PC-9 (cell line): ENCODE data around the gene RABL3.

Experiments
- EZH2 ChIP-seq: fragments of 200-600 bp; sonication (generic); IDR thresholded peaks from 2 replicates; pipeline ENCODE4 v1.8.0; 2017; ENCODE audit warnings: antibody characterized with exemption, low read depth
- TF ChIP-seq, protein P1 (sequence below): fragments of 200-600 bp; sonication (generic); conservative IDR thresholded peaks from 2 replicates; pipeline ENCODE4 v1.6.1; 2017; ENCODE audit warnings: mixed run types, antibody characterized with exemption, mild to moderate bottlenecking, moderate library complexity

DNA sequence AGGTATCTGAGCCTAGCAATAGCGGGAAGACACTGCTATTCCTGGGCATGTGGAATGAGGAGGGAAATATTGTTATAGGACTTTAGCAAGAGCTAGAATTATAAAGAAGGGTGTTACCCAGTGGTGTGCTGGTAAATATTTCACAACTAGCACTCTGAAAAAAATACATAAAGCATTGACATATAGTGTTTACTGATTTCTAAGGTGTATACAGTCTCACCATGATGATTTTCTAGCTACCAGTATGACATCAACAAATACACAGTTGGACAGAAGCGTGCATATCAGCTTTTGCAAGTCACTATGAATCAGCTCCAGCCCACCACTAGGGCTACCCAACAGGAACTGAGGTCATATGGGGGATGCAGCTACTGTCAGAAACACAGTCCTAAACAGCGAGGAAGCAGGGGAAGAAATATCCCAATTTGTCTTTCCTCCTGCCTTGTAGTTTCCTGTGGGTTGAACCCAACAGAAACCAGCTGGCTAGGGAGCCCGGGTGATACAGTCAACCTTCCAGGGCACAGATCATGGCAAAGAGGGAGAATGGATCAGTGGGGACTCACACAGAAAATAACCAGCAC is 99.9 kb downstream of the RABL3 start:
- TF ChIP-seq, protein P1, sequence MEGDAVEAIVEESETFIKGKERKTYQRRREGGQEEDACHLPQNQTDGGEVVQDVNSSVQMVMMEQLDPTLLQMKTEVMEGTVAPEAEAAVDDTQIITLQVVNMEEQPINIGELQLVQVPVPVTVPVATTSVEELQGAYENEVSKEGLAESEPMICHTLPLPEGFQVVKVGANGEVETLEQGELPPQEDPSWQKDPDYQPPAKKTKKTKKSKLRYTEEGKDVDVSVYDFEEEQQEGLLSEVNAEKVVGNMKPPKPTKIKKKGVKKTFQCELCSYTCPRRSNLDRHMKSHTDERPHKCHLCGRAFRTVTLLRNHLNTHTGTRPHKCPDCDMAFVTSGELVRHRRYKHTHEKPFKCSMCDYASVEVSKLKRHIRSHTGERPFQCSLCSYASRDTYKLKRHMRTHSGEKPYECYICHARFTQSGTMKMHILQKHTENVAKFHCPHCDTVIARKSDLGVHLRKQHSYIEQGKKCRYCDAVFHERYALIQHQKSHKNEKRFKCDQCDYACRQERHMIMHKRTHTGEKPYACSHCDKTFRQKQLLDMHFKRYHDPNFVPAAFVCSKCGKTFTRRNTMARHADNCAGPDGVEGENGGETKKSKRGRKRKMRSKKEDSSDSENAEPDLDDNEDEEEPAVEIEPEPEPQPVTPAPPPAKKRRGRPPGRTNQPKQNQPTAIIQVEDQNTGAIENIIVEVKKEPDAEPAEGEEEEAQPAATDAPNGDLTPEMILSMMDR = no peak
- TF ChIP-seq EZH2 = no peak
